Adipose tissue (tissue), 3 donors: ENCODE measurements around the gene ERBB2. TPM values are rescaled to one million over a fixed set of nuclear protein-coding genes. Genes with fewer than 3 reads are reported as not detected.

Source experiments
- H3K27ac ChIP-seq: one replicate; pipeline ENCODE4 v1.5.1; 2013; ENCODE audit warnings: low read depth, low read length
- WGBS, 3 donors: extraction: QIAGEN DNeasy Blood & Tissue Kit; methylation state at CpG; one replicate each; pipeline ENCODE4 v1.1.7; 2013; 5-methylcytosine and 5-hydroxymethylcytosine counted together
- polyA plus RNA-seq, 3 donors: library from polyadenylated mRNA; stranded (reverse); fragments of 200-250 nt; gene quantifications; one replicate each; pipeline ENCODE4 v1.2.3, GENCODE V29; 2013
- donor health status: healthy with polysubstance abuse.
- donor health status: Bipolar disorder and iron deficiency.
- donor health status: healthy.

Gene ERBB2
- polyA plus RNA-seq, 3 donors = 7.2 to 28.0 (median 7.4) TPM

- no peak overlapping the region for H3K27ac ChIP-seq
- 49 to 57% (median 56%) methylated on average over 15 to 17 of the region's 17 CpGs for WGBS, 3 donors
Observed at GRCh38 chr17:39663688-39664580, 35.9 kb upstream of the ERBB2 start.

GRCh38 chr17:39664581-39665561 is 35.0 kb upstream of the ERBB2 start, which contains the start of gene TCAP:
Gene TCAP, plus strand, starts transcription at chr17:39665349. Its CDS starts 11 bp downstream, at chr17:39665360.
- H3K27ac ChIP-seq = no peak within 1 kb of the TSS
- WGBS, 3 donors = 38 to 64% (median 42%) methylated on average over 15 of the region's 15 CpGs

GRCh38 chr17:39665642-39666224 is 34.1 kb upstream of the ERBB2 start:
- WGBS, 3 donors = 58 to 70% (median 64%) methylated on average over 16 to 17 of the region's 17 CpGs
- H3K27ac ChIP-seq = no peak overlapping the region

- no peak overlapping the region for H3K27ac ChIP-seq
- WGBS, 3 donors = 38 to 44% (median 40%) methylated on average over 2 of the region's 2 CpGs
Observed at GRCh38 chr17:39666231-39666600, 33.6 kb upstream of the ERBB2 start.

- no peak overlapping the region for H3K27ac ChIP-seq
- WGBS, 3 donors = 46 to 53% (median 48%) methylated on average over 11 of the region's 11 CpGs
Observed at GRCh38 chr17:39666601-39667261, 33.1 kb upstream of the ERBB2 start.

- 6 to 15% (median 11%) methylated on average over 41 to 49 of the region's 49 CpGs for WGBS, 3 donors
- H3K27ac ChIP-seq = no peak overlapping the region
Observed at GRCh38 chr17:39667262-39667944, 32.5 kb upstream of the ERBB2 start.

GRCh38 chr17:39667945-39668924 is 31.6 kb upstream of the ERBB2 start, which contains the start of gene PNMT:
Gene PNMT, plus strand, starts transcription at chr17:39668453. Its CDS starts 23 bp downstream, at chr17:39668476.
- 1 to 3% (median 1%) methylated on average over 65 to 85 of the region's 85 CpGs for WGBS, 3 donors
- no peak within 1 kb of the TSS for H3K27ac ChIP-seq

- no peak overlapping the region for H3K27ac ChIP-seq
- 82 to 91% (median 87%) methylated on average over 18 to 23 of the region's 23 CpGs for WGBS, 3 donors
Observed at GRCh38 chr17:39669897-39670735, 29.7 kb upstream of the ERBB2 start.

GRCh38 chr17:39670746-39671145 is 29.1 kb upstream of the ERBB2 start:
- H3K27ac ChIP-seq = no peak overlapping the region
- WGBS, 3 donors = 35 to 61% (median 50%) methylated on average over 4 of the region's 4 CpGs

- H3K27ac ChIP-seq = no peak overlapping the region
- 27 to 49% (median 48%) methylated on average over 18 to 19 of the region's 19 CpGs for WGBS, 3 donors
Observed at GRCh38 chr17:39671651-39672521, 28.0 kb upstream of the ERBB2 start.

- WGBS, 3 donors = 75 to 82% (median 81%) methylated on average over 14 to 15 of the region's 15 CpGs
- no peak overlapping the region for H3K27ac ChIP-seq
Observed at GRCh38 chr17:39672522-39673334, 27.1 kb upstream of the ERBB2 start.

- 81 to 82% (median 81%) methylated on average over 12 to 13 of the region's 13 CpGs for WGBS, 3 donors
- H3K27ac ChIP-seq = no peak overlapping the region
Observed at GRCh38 chr17:39673335-39674081, 26.4 kb upstream of the ERBB2 start.

GRCh38 chr17:39674179-39674578 is 25.7 kb upstream of the ERBB2 start:
- WGBS, 3 donors = 81 to 82% (median 82%) methylated on average over 5 of the region's 5 CpGs
- H3K27ac ChIP-seq = no peak overlapping the region
